ENCODE results near the gene SORCS2.

The SORCS2 gene

DNA sequence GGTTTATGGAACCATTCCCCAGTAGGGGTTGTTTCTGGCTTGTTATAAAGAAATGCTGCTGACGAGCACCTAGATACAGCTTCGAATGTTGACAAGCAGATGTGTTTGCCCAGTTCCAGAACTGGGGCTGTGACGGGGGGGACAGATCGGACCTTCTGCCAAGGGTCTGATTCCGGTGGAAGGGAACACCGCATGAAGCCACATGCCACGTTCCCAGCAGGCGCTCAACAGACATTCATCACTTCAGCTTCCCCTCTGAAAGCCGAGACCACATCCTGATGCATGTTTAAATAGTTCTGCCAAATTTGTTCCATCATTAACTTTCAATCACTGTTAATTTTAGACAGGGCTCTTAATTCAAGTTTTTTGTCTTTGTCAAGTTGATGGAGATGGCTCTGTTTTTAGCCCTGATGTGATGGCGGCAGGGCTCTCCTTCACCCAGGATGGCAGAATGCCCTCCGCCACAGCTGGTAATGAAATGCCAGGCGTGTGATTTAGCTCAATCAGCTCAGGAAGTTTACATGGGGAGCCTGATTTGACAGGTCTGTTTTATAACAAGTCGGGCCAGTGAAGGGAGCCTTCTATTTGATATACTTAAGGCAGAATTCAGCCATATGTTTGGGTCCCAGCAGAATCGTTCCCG, 185.0 kb downstream of the SORCS2 start:
- no peak for DNase-seq

DNA sequence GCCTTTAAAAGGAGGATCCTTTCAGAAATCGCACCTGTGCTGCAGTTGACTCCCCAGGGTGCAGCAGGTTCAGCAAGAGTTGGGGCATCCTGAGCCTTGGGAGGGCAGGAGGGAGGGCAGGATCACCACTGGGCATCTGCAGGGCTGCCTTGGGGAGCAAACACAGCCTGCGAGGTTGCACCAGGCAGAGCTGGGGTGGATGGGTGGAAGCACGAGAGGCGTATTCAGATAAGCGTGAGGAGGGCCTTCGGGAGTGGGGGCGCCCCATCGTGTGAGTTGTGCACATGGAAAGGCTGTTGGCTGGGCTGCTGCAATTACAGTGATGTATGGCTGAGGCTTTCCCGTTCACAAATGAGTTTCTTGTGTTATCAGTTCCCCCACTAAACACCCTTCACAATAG, 186.8 kb downstream of the SORCS2 start:
- no peak for DNase-seq

DNA sequence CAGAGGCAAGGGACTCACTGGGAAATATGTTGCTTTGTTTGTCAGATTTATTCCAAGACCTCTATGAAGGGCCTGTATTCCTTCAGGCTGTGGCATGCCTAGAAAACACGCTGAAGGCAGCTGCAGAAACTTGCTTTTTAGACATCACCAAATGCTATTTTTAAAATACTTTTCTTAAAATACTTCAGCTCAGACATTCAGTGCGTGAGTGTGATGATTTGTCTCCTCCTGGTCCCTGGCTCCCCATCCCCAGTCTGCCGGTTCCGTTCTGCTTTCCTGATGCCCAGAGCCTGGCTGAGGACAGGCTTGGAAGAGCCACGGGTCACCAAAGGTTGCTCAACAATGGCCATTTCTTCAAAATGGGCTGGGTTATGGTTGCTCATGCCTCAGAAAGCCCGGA, 187.4 kb downstream of the SORCS2 start:
- DNase-seq = no peak

DNA sequence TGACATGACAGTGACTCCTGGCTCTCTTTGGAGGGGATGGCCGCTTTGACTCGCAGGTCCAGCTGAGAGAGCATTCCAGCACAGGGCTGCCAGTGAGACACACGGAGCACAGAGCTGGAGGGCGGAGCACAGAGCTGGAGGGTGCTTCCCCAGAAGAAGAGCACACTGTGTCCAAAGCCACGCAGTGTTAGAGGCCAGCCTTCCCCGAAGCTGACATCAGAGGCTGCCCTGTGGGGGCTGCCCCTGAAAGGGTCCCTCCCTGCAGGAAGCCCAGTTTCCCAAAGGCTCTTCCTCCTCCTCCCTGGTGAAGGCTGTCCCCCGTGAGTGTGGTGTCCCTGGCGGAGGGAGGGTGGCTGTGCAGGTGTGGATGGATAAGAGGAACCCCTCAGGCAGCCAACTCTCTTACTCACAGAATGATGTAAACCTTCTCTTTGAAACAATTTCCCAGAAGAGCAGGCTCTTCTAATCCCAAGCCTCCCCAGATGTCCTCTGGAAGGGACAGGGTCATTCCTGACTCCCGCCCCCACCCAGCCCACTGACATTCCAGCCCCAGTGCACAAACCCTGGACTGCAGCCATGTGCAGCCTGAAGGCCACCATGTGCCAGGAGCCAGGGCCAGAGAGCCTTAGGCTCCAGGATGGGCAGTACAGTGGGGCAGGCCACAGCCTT, 189.0 kb downstream of the SORCS2 start:
- no peak for DNase-seq

DNA sequence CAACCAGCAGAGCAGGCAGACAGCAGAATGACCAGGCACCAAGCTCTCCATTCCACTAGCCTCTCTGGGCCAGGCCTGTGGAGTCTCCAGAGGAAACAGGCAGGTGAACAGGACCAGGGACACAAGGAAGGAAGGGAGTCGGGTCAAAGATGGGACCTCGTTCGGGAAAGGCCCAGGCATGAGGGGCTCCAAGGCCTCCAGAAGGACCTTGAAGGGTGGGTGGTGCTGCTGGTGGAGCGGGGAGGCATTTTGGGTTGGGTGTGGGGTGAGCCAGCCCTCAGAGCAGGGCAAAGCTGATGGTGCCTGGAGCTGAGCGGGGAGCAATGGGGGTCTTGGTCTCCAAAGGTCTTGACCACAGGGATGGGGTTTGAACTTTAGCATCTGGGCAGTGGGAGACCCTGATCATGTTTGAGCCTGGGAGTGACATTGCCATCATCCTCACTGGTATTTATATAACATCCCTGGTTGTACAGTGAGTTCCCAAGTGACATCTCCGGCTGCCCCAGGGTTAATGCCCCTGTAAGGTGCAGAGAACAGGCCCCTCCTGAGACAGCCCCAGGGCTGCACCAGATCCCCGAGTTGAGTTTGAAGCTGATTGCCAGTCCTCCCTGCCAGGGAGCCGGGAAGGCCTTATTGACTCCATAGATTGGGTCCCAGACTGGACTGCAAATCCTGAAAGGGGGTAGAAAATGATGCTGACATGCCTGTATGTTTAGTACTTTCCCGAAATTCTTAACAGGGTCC, 189.7 kb downstream of the SORCS2 start:
- DNase-seq = no peak

- DNase-seq = no peak
These were observed 190.3 kb downstream of the SORCS2 start for GRCh38 chr4:7382634-7383014.

DNA sequence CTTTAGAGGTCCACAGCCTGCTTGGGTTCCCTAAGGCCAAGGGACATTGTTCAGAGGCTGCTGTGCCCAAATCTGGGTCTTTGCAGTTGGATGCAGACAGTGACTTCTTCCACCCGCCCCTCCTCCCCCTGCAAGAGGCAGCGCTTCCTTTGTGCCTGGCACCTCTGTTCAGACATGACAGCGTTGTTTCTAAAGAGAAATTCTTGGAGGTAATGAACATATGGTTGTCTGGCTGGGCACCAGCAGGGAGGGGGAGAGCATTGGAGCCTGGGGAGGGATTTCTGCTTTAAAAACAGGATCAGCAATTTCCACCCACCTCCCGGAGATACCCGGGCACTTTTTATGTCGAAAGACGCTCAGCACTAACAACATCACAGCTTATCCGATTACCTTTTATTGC, 190.9 kb downstream of the SORCS2 start:
- DNase-seq = no peak

GRCh38 chr4:7384003-7384928, 191.9 kb downstream of the SORCS2 start:
- DNase-seq = no peak

DNA sequence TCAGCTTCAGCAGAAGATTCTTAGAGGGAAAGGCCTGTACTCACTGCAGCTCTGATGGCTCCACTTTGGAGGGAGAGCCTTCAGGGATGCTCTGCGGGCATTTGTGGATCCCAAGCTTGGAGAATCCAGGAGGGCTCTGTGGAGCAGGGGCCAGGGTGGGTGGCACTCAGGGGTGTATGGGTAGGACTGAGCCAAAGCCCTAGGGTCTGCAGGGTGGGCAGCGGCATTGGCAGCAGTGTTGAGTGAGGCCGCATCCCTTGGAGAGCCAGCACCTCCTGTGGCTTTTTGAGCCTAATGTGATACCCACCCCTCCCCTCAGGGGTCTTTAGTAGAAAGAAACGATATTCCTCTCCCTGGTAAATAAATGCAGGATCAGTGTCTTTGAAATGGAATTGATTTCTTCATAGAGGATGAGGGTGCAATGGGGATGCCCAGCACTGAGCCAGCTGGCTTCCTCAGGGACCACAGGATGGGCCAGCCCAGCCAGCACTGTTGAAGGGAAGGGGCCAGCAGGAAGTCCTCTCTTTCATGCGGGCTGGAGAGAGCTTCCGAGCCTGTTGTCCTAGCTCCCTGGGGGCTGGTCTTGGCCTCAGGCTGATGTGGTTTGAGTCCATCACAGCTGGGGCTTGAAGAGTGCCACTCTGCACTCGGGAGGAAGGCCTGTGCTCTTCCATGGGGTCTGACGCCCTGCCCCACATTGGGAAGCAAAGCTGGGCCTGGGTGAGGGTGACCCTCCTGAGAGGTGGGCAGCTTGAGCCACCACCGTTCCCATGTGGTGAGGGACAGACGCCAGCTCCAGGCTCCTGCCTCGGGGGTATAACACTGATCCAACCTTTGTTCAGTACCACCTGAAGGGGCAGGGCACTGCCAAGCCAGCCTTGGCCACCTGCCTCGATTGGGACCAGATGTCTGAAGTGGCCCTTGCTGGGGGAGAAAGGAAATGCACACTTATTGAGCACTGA, 192.9 kb downstream of the SORCS2 start:
- DNase-seq = no peak

DNA sequence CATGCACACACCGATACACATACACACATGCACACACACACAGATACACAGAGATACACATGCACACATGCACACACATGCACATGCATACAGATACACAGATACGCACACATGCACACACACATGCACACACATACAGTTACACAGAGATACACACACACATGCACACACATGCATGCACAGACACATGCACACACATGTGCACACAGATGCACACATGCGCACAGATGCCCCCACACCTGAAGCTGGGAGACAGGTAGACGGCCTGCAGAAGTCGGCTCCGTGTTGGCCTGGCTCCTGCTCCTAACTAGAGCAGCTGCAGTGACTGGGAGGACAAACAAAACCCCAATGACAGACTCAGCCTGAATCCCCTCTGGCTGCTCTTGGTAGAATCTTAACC, 195.6 kb downstream of the SORCS2 start:
- no peak for DNase-seq

GRCh38 chr4:7388627-7389026, 196.3 kb downstream of the SORCS2 start:
- DNase-seq = no peak

- DNase-seq = no peak
These were observed 196.9 kb downstream of the SORCS2 start for GRCh38 chr4:7389101-7389701.

- DNase-seq = no peak
These were observed 197.4 kb downstream of the SORCS2 start for GRCh38 chr4:7389719-7390118.

DNA sequence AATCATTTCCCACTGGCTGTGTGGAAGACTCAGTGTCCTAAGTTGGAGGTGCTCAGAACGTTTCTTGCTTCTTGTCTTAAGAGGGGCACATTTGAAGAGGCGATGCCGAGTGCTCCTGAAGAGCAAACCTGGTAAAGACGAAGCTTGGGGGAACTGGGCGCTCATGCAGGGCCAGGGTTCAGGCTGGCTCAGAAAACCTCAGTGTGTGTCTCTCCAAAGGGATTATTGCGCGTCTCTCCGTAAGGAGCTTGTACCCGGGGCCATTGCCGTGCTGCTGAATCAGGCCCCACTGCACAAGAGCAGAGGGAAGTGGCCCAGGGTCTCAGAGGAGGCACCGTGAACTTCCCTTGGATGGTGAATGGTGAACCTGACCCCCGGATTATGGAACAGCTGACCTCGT, 198.0 kb downstream of the SORCS2 start:
- DNase-seq = no peak

DNA sequence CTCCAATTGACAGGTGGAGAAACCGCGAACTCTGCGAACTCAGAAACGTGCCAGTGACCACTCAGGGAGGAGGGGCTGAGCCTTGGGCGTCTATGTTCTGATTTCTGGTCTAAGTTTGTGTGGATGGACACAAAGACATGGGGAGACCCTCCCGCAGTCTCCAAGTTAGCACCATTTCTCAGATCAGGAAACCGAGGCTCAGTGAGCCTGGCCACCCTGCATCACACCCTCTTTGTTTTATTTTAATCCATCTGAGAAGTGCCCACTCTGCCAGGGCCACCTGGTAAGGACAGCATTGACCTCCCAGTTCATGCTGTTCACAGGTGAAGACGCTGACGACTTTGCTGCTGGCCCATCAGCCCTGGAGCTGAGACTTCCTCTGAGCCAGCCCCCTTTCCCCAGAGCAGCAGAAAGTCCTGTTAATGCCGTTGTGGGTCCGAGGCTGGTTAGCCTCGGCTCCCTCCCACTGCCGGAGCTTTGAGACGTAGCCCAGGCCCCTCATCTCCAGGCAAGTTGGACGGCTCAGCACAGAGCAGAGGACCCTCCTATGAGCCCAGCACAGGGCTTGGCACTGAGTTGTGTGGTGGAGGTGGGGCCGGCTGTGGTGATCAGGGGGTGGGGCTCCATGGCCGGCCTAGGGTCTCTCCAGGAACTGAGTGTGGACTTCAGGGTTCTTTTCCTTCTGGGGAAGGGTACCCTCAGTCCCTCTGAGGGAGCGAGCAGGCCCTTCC, 198.7 kb downstream of the SORCS2 start:
- no peak for DNase-seq

- DNase-seq = no peak
These were observed 199.5 kb downstream of the SORCS2 start for GRCh38 chr4:7391637-7392437.

DNA sequence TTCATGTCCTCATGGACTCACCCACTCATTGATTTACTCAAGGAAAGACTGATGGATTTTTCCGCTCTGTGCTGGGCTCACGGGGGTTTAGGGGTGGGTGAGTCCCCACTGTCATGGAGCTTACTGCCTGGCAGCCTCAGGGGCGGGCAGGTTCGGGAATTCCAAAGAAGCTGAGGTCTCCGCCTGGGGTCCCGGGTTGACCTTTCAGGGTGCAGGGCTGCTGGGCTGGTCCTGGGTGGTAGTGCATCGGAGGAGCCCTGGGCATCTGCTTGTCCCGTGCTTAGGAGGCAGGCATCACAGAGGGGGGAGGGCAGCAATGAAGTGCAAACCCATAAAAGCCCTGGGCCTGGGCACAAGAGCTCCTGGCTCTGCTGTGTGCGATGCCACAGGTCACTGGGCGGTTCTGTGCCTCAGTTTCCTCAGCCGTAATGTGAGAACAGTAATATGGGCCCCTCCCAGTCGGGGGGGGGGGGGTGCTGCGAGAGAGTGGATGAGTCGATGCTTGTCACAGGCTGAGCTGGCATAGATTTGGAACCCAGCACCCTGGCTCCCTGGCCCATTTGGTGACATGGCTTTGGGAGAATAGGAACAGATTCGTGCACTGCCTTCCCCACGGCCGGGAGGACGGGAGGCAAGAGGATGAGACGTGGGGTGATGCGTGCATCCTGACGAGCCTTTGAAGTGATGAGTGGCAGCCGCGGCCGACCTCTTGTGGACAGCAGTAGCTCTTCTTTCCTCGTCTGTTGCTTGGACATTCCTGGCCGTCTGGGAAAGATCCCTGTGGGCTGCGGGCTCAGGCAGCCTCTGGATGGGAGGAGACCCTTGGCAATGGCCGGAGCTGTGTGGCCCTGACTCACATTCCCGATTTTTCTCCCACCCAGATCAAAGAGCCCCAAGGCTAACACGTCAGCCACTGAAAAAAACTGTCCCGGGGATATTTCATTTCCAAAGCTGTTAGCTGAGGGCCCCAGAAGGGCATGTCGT, 200.4 kb downstream of the SORCS2 start:
- DNase-seq = peak; percentile 55
